H1 (cell line): Measurements from ENCODE around the gene SEC22C. TPM values are rescaled to one million over a fixed set of nuclear protein-coding genes. Genes with fewer than 3 reads are reported as not detected.

ENCODE experiments used
- CTCF ChIA-PET: fragments of 300-600 bp; sonication (Branson Sonifier 250); formaldehyde crosslinking; loops from one replicate; lab custom pipeline; 2021; ENCODE audit not compliant: partially characterized antibody; lab: Charles Lee
- POLR2A ChIA-PET: fragments of 300-600 bp; sonication (Branson Sonifier 250); formaldehyde crosslinking; loops from one replicate; lab custom pipeline; 2021; ENCODE audit warnings: inconsistent platforms; ENCODE audit not compliant: partially characterized antibody; lab: Charles Lee
- DNase-seq, 2 experiments: peaks; one replicate each; pipeline versions ENCODE4 v3.0.0 to v3.0.0-alpha.2; 2010 to 2022; ENCODE audit warnings: low spot score in 2 of 2, low read depth in 1 of 2, mixed read lengths in 1 of 2
- FAIRE-seq: peaks from 2 replicates; lab custom pipeline; 2011; peaks lifted over from hg19 to GRCh38; lab: Jason Lieb, UNC
- H2AFZ ChIP-seq: 2 replicates; pipeline ENCODE4 v1.8.1; 2012; ENCODE audit warnings: low read length, inconsistent platforms
- H2AK5ac ChIP-seq: 2 replicates; pipeline ENCODE4 v1.6.1; 2013; ENCODE audit warnings: low read depth, low read length
- H2BK120ac ChIP-seq: replicated peaks from 2 replicates; pipeline ENCODE3; 2013; ENCODE audit warnings: low read depth, low read length, inconsistent platforms
- H2BK12ac ChIP-seq: 2 replicates; pipeline ENCODE4 v1.6.1; 2013; ENCODE audit warnings: low read depth, low read length
- H2BK15ac ChIP-seq: 2 replicates; pipeline ENCODE4 v1.6.1; 2013; ENCODE audit warnings: low read length
- H2BK20ac ChIP-seq: 2 replicates; pipeline ENCODE4 v1.6.1; 2013; ENCODE audit warnings: low read length
- H2BK5ac ChIP-seq: 2 replicates; pipeline ENCODE4 v1.6.1; 2013; ENCODE audit warnings: low read depth, low read length
- H3K14ac ChIP-seq: 2 replicates; pipeline ENCODE4 v1.6.1; 2013; ENCODE audit warnings: inconsistent platforms; ENCODE audit not compliant: insufficient read length
- H3K18ac ChIP-seq: 2 replicates; pipeline ENCODE4 v1.6.1; 2013; ENCODE audit warnings: low read length; ENCODE audit errors: extremely low read depth
- H3K23ac ChIP-seq: 2 replicates; pipeline ENCODE4 v1.6.1; 2013; ENCODE audit warnings: inconsistent platforms; ENCODE audit not compliant: insufficient read length
- H3K23me2 ChIP-seq: 2 replicates; pipeline ENCODE4 v1.6.1; 2013; ENCODE audit warnings: low read depth, low read length
- H3K27ac ChIP-seq: 2 replicates; pipeline ENCODE4 v1.6.1; 2011; ENCODE audit warnings: low read depth, low read length, inconsistent platforms
- H3K27me3 ChIP-seq, 4 experiments: replicated peaks in 1 of 4; 1 replicate in 1 of 4; 2 replicates in 3 of 4; pipeline versions ENCODE4 v1.6.1 to v1.8.1; 2011 to 2013; ENCODE audit warnings: low read length in 3 of 4, mild to moderate bottlenecking in 3 of 4, inconsistent platforms in 2 of 4, mixed read lengths in 2 of 4, moderate library complexity in 1 of 4; ENCODE audit not compliant: control insufficient read depth in 3 of 4, insufficient read depth in 3 of 4; ENCODE audit errors: extremely low read depth in 1 of 4
- H3K36me3 ChIP-seq, 4 experiments: 2 replicates each; pipeline versions ENCODE4 v1.6.1 to v1.8.1; 2011 to 2013; ENCODE audit warnings: mild to moderate bottlenecking in 4 of 4, low read length in 3 of 4, moderate library complexity in 2 of 4, control low read depth in 1 of 4, inconsistent platforms in 1 of 4; ENCODE audit not compliant: insufficient read depth in 4 of 4, control insufficient read depth in 2 of 4
- H3K4ac ChIP-seq: replicated peaks from 2 replicates; pipeline ENCODE3; 2013; ENCODE audit warnings: low read length, low read depth, mixed read lengths, inconsistent platforms; ENCODE audit not compliant: insufficient read length
- H3K4me1 ChIP-seq, 4 experiments: replicated peaks in 1 of 4; 1 replicate in 1 of 4; 2 replicates in 3 of 4; pipeline versions ENCODE4 v1.6.1 to v1.8.1; 2011 to 2013; ENCODE audit warnings: low read length in 3 of 4, inconsistent platforms in 2 of 4, mixed read lengths in 1 of 4; ENCODE audit not compliant: insufficient read depth in 4 of 4, control insufficient read depth in 3 of 4
- H3K4me2 ChIP-seq, 2 experiments: 2 replicates each; pipeline versions ENCODE4 v1.6.1 to v1.8.1; 2011 to 2013; ENCODE audit warnings: low read depth in 2 of 2, low read length in 2 of 2, control low read depth in 1 of 2, inconsistent platforms in 1 of 2, mild to moderate bottlenecking in 1 of 2; ENCODE audit not compliant: insufficient read depth in 1 of 2
- H3K4me3 ChIP-seq, 4 experiments: fragments of 200-600, 300-600 bp in 1 of 4; sonication (generic), shearing (Covaris generic), sonication (Bioruptor Twin) in 1 of 4; 2 replicates each; pipeline versions ENCODE4 v1.5.1 to v1.8.1; 2011 to 2016; ENCODE audit warnings: low read length in 4 of 4, low read depth in 3 of 4, control low read depth in 2 of 4, inconsistent platforms in 2 of 4, mild to moderate bottlenecking in 2 of 4, mixed read lengths in 1 of 4, moderate library complexity in 1 of 4; ENCODE audit not compliant: insufficient read depth in 2 of 4; ENCODE audit errors: extremely low read depth in 1 of 4
- H3K56ac ChIP-seq: replicated peaks from 2 replicates; pipeline ENCODE3; 2013; ENCODE audit warnings: low read depth, mild to moderate bottlenecking, mixed read lengths, low read length, inconsistent platforms; ENCODE audit not compliant: insufficient read length
- H3K79me1 ChIP-seq: 2 replicates; pipeline ENCODE4 v1.6.1; 2013; ENCODE audit warnings: low read depth, low read length, control low read depth
- H3K79me2 ChIP-seq, 2 experiments: 2 replicates each; pipeline versions ENCODE4 v1.6.1 to v1.8.1; 2012 to 2013; ENCODE audit warnings: low read length in 2 of 2, mild to moderate bottlenecking in 2 of 2, inconsistent platforms in 1 of 2; ENCODE audit not compliant: insufficient read depth in 2 of 2, control insufficient read depth in 1 of 2
- H3K9ac ChIP-seq, 4 experiments: replicated peaks in 1 of 4; 1 replicate in 1 of 4; 2 replicates in 3 of 4; pipeline versions ENCODE4 v1.6.1 to v1.8.1; 2011 to 2013; ENCODE audit warnings: low read depth in 3 of 4, low read length in 3 of 4, control low read depth in 2 of 4, mild to moderate bottlenecking in 2 of 4, moderate library complexity in 2 of 4, inconsistent platforms in 1 of 4; ENCODE audit errors: extremely low read depth in 1 of 4
- H3K9me3 ChIP-seq, 2 experiments: 2 replicates each; pipeline versions ENCODE4 v1.6.1 to v1.8.1; 2012 to 2013; ENCODE audit warnings: mild to moderate bottlenecking in 2 of 2, moderate library complexity in 2 of 2, control low read depth in 1 of 2, inconsistent platforms in 1 of 2, low read depth in 1 of 2, low read length in 1 of 2, mixed read lengths in 1 of 2; ENCODE audit not compliant: insufficient read depth in 2 of 2
- H4K20me1 ChIP-seq, 2 experiments: replicated peaks in 1 of 2; 2 replicates each; pipeline versions ENCODE3 to v1.8.1; 2011 to 2013; ENCODE audit warnings: inconsistent platforms in 2 of 2, low read length in 2 of 2, mild to moderate bottlenecking in 1 of 2; ENCODE audit not compliant: insufficient read depth in 2 of 2, control insufficient read depth in 1 of 2
- H4K5ac ChIP-seq: 2 replicates; pipeline ENCODE4 v1.6.1; 2013; ENCODE audit warnings: low read length, low read depth, mixed read lengths, inconsistent platforms; ENCODE audit not compliant: insufficient read length
- H4K8ac ChIP-seq: 2 replicates; pipeline ENCODE4 v1.8.0; 2013; ENCODE audit warnings: mild to moderate bottlenecking, moderate library complexity, low read length, inconsistent platforms; ENCODE audit not compliant: insufficient read depth; ENCODE audit errors: extremely low read depth
- H4K91ac ChIP-seq: replicated peaks from 2 replicates; pipeline ENCODE3; 2013; ENCODE audit warnings: low read length, mixed read lengths, inconsistent platforms; ENCODE audit not compliant: insufficient read length
- ATF3 ChIP-seq: IDR thresholded peaks from 2 replicates; pipeline ENCODE4 v1.6.1; 2011; ENCODE audit warnings: low read depth, mild to moderate bottlenecking, low read length; ENCODE audit not compliant: insufficient read depth
- BCL11A ChIP-seq, 2 experiments: IDR thresholded peaks; one replicate each; pipeline ENCODE4 v1.6.1; 2011; ENCODE audit warnings: low read depth in 2 of 2, low read length in 2 of 2, mild to moderate bottlenecking in 2 of 2
- CHD2 ChIP-seq: IDR thresholded peaks from 2 replicates; pipeline ENCODE4 v1.6.1; 2012; ENCODE audit warnings: low read length, improper control_type of control experiment
- CREB1 ChIP-seq: IDR thresholded peaks from 2 replicates; pipeline ENCODE4 v1.6.1; 2012; ENCODE audit warnings: inconsistent platforms
- EZH2 ChIP-seq: fragments of 200-600 bp; sonication (generic); IDR thresholded peaks from 2 replicates; pipeline ENCODE4 v1.7.1; 2012; ENCODE audit warnings: low read depth, mild to moderate bottlenecking, moderate library complexity, low read length, inconsistent platforms; ENCODE audit not compliant: severe bottlenecking
- HDAC6 ChIP-seq: IDR thresholded peaks from one replicate; pipeline ENCODE4 v1.7.1; 2012; ENCODE audit warnings: low read depth, mild to moderate bottlenecking, inconsistent platforms, low read length, moderate library complexity
- NANOG ChIP-seq: IDR thresholded peaks from 2 replicates; pipeline ENCODE4 v1.6.1; 2011; ENCODE audit warnings: low read length, low read depth, mild to moderate bottlenecking, inconsistent platforms; ENCODE audit not compliant: insufficient read depth, poor library complexity, severe bottlenecking
- RXRA ChIP-seq: IDR thresholded peaks from 2 replicates; pipeline ENCODE4 v1.6.1; 2011; ENCODE audit warnings: low read depth, mild to moderate bottlenecking, low read length, moderate library complexity; ENCODE audit not compliant: insufficient read depth
- SP4 ChIP-seq: IDR thresholded peaks from 2 replicates; pipeline ENCODE4 v1.6.1; 2012; ENCODE audit warnings: low read length, inconsistent platforms
- TAF1 ChIP-seq: IDR thresholded peaks from 2 replicates; pipeline ENCODE4 v1.6.1; 2011; ENCODE audit warnings: mild to moderate bottlenecking, low read depth, low read length
- TBP ChIP-seq: IDR thresholded peaks from 2 replicates; pipeline ENCODE4 v1.6.1; 2011; ENCODE audit warnings: low read depth, low read length, improper control_type of control experiment
- TCF12 ChIP-seq: IDR thresholded peaks from 2 replicates; pipeline ENCODE4 v1.6.1; 2011; ENCODE audit warnings: low read depth, mild to moderate bottlenecking, low read length
- WGBS, 2 experiments: shearing (Covaris generic) in 1 of 2; methylation state at CpG; one replicate each; pipeline versions ENCODE4 v1.1.6 to v1.1.7; 2013 to 2015; ENCODE audit warnings: low lambda C conversion rate in 2 of 2, mixed read lengths in 2 of 2, inconsistent platforms in 1 of 2, low coverage in 1 of 2, missing lambda C conversion rate in 1 of 2; ENCODE audit not compliant: insufficient replicate concordance in 2 of 2, insufficient coverage in 1 of 2, insufficient read length in 1 of 2; ENCODE audit errors: extremely low coverage in 1 of 2, missing lambda C conversion rate in 1 of 2; 5-methylcytosine and 5-hydroxymethylcytosine counted together
- polyA plus RNA-seq, 7 experiments: library from polyadenylated mRNA; depleted of rRNA in 3 of 7; stranded (reverse) in 5 of 7; unstranded in 2 of 7; fragments of >200 nt in 5 of 7; fragments of 200-250 nt in 2 of 7; gene quantifications; 1 replicate in 5 of 7; 2 replicates in 1 of 7; 4 replicates in 1 of 7; pipeline versions ENCODE4 v1.2.1 to v1.2.3, GENCODE V29; 2011 to 2013; ENCODE audit warnings: missing spikeins in 2 of 7, mixed read lengths in 2 of 7
- total RNA-seq: library from RNA; stranded (reverse); fragmentation: NEBNext Ultra II Directional; extraction: Animal tissue kit (Norgen Biotek cat#: 25700); gene quantifications from 2 replicates; pipeline ENCODE4 v1.2.1, GENCODE V29; 2021
- TF ChIP-seq, protein P1 (sequence below): IDR thresholded peaks from 2 replicates; pipeline ENCODE4 v1.6.1; 2012; ENCODE audit warnings: low read length, inconsistent platforms

SEC22C gene
- total and polyA plus RNA-seq, 2 of the 8 experiments (the other 6 are each of a cell fraction or from before 2014, with no cell fraction given) = 23.4 to 38.3 TPM

DNA sequence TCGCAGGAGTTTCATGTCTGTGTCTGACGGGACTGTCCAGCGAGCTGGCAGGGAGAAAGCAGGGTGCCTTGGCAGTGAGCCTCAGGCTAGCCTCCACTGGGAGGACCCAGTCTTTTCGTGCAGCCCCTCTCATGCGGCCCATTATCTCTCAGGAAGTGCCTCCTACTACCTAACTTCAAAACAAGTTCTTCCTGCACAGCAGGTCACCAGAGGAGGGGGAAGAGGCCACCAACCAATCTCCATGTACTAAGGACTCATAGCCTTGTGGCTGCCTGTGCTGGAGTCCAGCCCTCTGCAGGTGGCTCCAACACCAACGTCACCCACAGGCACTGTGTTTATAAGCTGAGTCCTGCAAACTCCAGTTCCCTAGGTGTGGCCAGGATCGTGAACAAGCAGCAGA is 74.5 kb downstream of the SEC22C start:
- POLR2A ChIA-PET = no interaction called here
- no peak overlapping the region for H2BK12ac ChIP-seq
- no peak overlapping the region for H4K91ac ChIP-seq
- no peak overlapping the region for H2BK20ac ChIP-seq
- CTCF ChIA-PET = interaction anchor here (0.8 to 23.3 kb wide), 6 partner anchors 10 to 278 kb away, joined by 3 to 458 read pairs (median 4); no protein-coding TSS in a partner anchor
- no peak for FAIRE-seq
- H3K9ac ChIP-seq = no peak overlapping the region
- no peaks in the 10 kb centered on the region for H3K79me2 ChIP-seq
- no peak overlapping the region for H3K27ac ChIP-seq
- no peak overlapping the region for H3K4me3 ChIP-seq
- no peaks in the 10 kb centered on the region; a peak in 1 of 8 replicates for H3K36me3 ChIP-seq
- H3K4ac ChIP-seq = no peak overlapping the region
- H3K79me1 ChIP-seq = no peaks in the 10 kb centered on the region
- H4K20me1 ChIP-seq = peaks cover 0 to 4% of the 10 kb centered on the region in 2 experiments
- no peak for DNase-seq
- no peak overlapping the region for H3K18ac ChIP-seq
- H4K5ac ChIP-seq = no peak overlapping the region
- H2AK5ac ChIP-seq = no peak overlapping the region
- peak overlapping the region in 1 of 2 experiments; percentile 18; a peak in 2 of 4 replicates for H3K4me2 ChIP-seq
- 73% methylated on average over 7 of the region's 7 CpGs; no CpG with 5 or more reads in 1 of the 2 experiments for WGBS, 2 experiments
- peaks cover 0 to 12% (median 2%) of the 10 kb centered on the region in 4 experiments; a peak in 3 of 7 replicates for H3K4me1 ChIP-seq
- H3K9me3 ChIP-seq = no peaks in the 10 kb centered on the region
- peaks cover 0 to 11% (median 8%) of the 10 kb centered on the region in 4 experiments; a peak in 5 of 7 replicates for H3K27me3 ChIP-seq
- no peak overlapping the region for H3K14ac ChIP-seq
- no peak overlapping the region for H3K23ac ChIP-seq
- H2AFZ ChIP-seq = no peak overlapping the region
- H2BK5ac ChIP-seq = no peak overlapping the region
- H4K8ac ChIP-seq = no peak overlapping the region
- H3K23me2 ChIP-seq = peaks cover 6% of the 10 kb centered on the region
- H3K56ac ChIP-seq = no peak overlapping the region
- no peak overlapping the region for H2BK120ac ChIP-seq
- H2BK15ac ChIP-seq = no peak overlapping the region
- no peak for TF ChIP-seq TAF1
- TF ChIP-seq BCL11A (IDR thresholded peaks at IDR 0.05; ENCODE audit: low read depth in 2 of 2, low read length in 2 of 2) = no peak
- TF ChIP-seq, protein P1, sequence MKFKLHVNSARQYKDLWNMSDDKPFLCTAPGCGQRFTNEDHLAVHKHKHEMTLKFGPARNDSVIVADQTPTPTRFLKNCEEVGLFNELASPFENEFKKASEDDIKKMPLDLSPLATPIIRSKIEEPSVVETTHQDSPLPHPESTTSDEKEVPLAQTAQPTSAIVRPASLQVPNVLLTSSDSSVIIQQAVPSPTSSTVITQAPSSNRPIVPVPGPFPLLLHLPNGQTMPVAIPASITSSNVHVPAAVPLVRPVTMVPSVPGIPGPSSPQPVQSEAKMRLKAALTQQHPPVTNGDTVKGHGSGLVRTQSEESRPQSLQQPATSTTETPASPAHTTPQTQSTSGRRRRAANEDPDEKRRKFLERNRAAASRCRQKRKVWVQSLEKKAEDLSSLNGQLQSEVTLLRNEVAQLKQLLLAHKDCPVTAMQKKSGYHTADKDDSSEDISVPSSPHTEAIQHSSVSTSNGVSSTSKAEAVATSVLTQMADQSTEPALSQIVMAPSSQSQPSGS = no peak
- TF ChIP-seq NANOG = no peak
- no peak for TF ChIP-seq CHD2
- no peak for TF ChIP-seq SP4
- no peak for TF ChIP-seq ATF3
- no peak for TF ChIP-seq TBP
- TF ChIP-seq HDAC6 = no peak
- TF ChIP-seq RXRA = no peak
- TF ChIP-seq CREB1 = no peak
- no peak for TF ChIP-seq TCF12
- TF ChIP-seq EZH2 = no peak
